CD4-positive, CD25-positive, alpha-beta regulatory T cell (primary cell): Measurements from ENCODE around the gene ELAVL1. TPM values are rescaled to one million over a fixed set of nuclear protein-coding genes. Genes with fewer than 3 reads are reported as not detected.

Experiments
- ATAC-seq, 2 donors: fragments of 150-1000 bp; cut with Tn5 transposase; one replicate each; pipeline ENCODE4 v1.10.0; 2021; ENCODE audit warnings: low read depth in 2 of 2, moderate number of reproducible peaks in 2 of 2, moderate library complexity in 1 of 2
- DNase-seq, 3 donors: peaks; one replicate each; pipeline versions ENCODE4 v3.0.0 to v3.0.0-alpha.2; 2012 to 2022; ENCODE audit warnings: mixed read lengths in 1 of 3
- H3K27ac ChIP-seq: one replicate; pipeline ENCODE4 v1.7.0; 2013; ENCODE audit warnings: mild to moderate bottlenecking, low read length; ENCODE audit not compliant: insufficient read depth, poor library complexity, severe bottlenecking
- H3K27me3 ChIP-seq: one replicate; pipeline ENCODE4 v1.7.0; 2013; ENCODE audit warnings: low read length; ENCODE audit not compliant: control insufficient read depth, insufficient read depth
- H3K36me3 ChIP-seq: one replicate; pipeline ENCODE4 v1.7.0; 2013; ENCODE audit warnings: mild to moderate bottlenecking, low read length, moderate library complexity; ENCODE audit not compliant: control insufficient read depth, insufficient read depth
- H3K4me1 ChIP-seq: 2 replicates; pipeline ENCODE4 v1.7.0; 2013; ENCODE audit warnings: mild to moderate bottlenecking, low read length; ENCODE audit not compliant: insufficient read depth, control insufficient read depth, poor library complexity, severe bottlenecking
- H3K4me3 ChIP-seq: one replicate; pipeline ENCODE4 v1.7.0; 2013; ENCODE audit warnings: low read depth, mild to moderate bottlenecking, low read length, moderate library complexity
- H3K9me3 ChIP-seq, 2 experiments: 1 replicate in 1 of 2; 2 replicates in 1 of 2; pipeline ENCODE4 v1.7.0; 2013; ENCODE audit warnings: low read length in 2 of 2, mild to moderate bottlenecking in 1 of 2, moderate library complexity in 1 of 2; ENCODE audit not compliant: control insufficient read depth in 2 of 2
- H3K27ac Mint-ChIP-seq, 3 donors: one replicate each; pipeline ENCODE4 v1.8.0; 2020 to 2022; ENCODE audit warnings: mild to moderate bottlenecking in 3 of 3, mixed read lengths in 3 of 3, moderate library complexity in 2 of 3
- H3K27me3 Mint-ChIP-seq: one replicate; pipeline ENCODE4 v1.8.0; 2022; ENCODE audit warnings: mild to moderate bottlenecking, mixed read lengths
- H3K36me3 Mint-ChIP-seq: one replicate; pipeline ENCODE4 v1.8.0; 2020; ENCODE audit warnings: mixed read lengths
- H3K4me1 Mint-ChIP-seq, 4 donors: one replicate each; pipeline ENCODE4 v1.8.0; 2020 to 2022; ENCODE audit warnings: mixed read lengths in 4 of 4, mild to moderate bottlenecking in 1 of 4
- H3K4me3 Mint-ChIP-seq, 4 donors: one replicate each; pipeline ENCODE4 v1.8.0; 2020 to 2022; ENCODE audit warnings: mild to moderate bottlenecking in 4 of 4, mixed read lengths in 4 of 4, moderate library complexity in 3 of 4
- H3K9me3 Mint-ChIP-seq, 7 donors: one replicate each; pipeline ENCODE4 v1.8.0; 2020 to 2022; ENCODE audit warnings: mixed read lengths in 7 of 7, mild to moderate bottlenecking in 3 of 7, moderate library complexity in 2 of 7
- polyA plus RNA-seq, 4 donors: library from polyadenylated mRNA; unstranded; fragments of 300-500 nt; fragmentation: Illumina TruSeq; gene quantifications; one replicate each; pipeline ENCODE4 v1.2.3, GENCODE V29; 2021
- total RNA-seq: library from RNA; stranded (reverse); gene quantifications from one replicate; pipeline ENCODE4 v1.2.3, GENCODE V29; 2022

The ELAVL1 gene
- total and polyA plus RNA-seq, 5 donors from 2014 or later = 39.6 to 52.0 (median 48.0) TPM

GRCh38 chr19:7981661-7982060 is 23.8 kb downstream of the ELAVL1 start:
- Mint-ChIP-seq H3K36me3 (peaks cover 10% of the 10 kb centered on the region), H3K4me3 (no peak overlapping the region), H3K4me1 (peaks cover 0 to 4% (median 3%) of the 10 kb centered on the region in 4 donors), H3K27ac (no peak overlapping the region), H3K27me3 (no peaks in the 10 kb centered on the region), H3K9me3 (peaks cover 0 to 1% (median 0%) of the 10 kb centered on the region in 7 donors)
- no peaks in the 10 kb centered on the region for H3K9me3 ChIP-seq
- H3K27ac ChIP-seq = no peak overlapping the region
- ATAC-seq (no peak), DNase-seq (no peak)
- no peak overlapping the region for H3K4me3 ChIP-seq
- no peaks in the 10 kb centered on the region for H3K4me1 ChIP-seq
- H3K27me3 ChIP-seq = no peaks in the 10 kb centered on the region
- peaks cover 77% of the 10 kb centered on the region for H3K36me3 ChIP-seq

DNA sequence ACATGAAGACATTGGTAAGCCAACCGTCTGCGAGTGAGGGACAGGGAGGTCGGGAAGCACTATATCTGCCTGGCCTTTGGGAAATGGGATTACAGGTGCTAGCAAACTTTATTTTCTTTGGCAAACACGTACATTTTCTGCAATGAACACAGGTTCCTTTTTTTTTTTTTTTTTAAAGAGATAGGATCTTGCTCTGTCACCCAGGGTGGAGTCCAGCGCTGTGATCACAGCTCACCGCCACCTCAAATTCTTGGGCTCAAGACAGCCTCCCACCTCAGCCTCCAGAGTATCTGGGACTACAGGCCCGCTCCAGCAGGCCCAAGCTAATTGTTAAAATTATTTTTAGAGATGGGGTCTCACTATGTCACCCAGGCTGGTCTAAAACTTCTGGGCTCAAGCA is 24.2 kb downstream of the ELAVL1 start:
- Mint-ChIP-seq H3K36me3 (peaks cover 5% of the 10 kb centered on the region), H3K4me3 (no peak overlapping the region), H3K27me3 (no peaks in the 10 kb centered on the region), H3K9me3 (peaks cover 0 to 1% (median 0%) of the 10 kb centered on the region in 7 donors), H3K27ac (no peak overlapping the region), H3K4me1 (peaks cover 0 to 3% (median 2%) of the 10 kb centered on the region in 4 donors)
- Histone ChIP-seq H3K4me1 (no peaks in the 10 kb centered on the region), H3K27me3 (no peaks in the 10 kb centered on the region), H3K9me3 (no peaks in the 10 kb centered on the region), H3K4me3 (no peak overlapping the region), H3K36me3 (peaks cover 76% of the 10 kb centered on the region), H3K27ac (no peak overlapping the region)
- ATAC-seq (no peak), DNase-seq (no peak)

DNA sequence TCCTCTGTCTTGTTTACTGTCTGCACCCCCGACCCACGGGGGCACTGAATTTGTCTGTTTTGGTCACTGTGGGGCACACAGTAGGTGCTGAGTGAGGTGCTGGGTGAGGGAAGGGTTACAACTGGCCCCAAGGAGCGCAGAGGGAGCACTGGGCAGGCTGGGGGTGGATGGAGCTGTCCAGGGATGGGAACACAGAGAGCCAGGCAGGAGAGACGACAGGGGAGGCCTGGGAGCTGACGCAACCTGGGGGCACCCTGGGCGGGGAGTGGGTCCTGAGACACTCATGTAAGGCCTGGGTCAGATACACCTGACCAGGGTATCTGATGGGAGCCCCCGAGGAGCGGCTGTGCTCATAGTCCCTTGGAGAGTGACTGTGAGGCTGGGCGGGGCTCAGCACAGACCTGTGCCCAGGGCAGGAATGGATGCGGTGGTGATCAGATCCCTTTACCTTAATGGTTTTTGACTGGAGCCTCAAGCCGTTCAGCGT is 24.8 kb downstream of the ELAVL1 start:
- Histone ChIP-seq H3K36me3 (peaks cover 71% of the 10 kb centered on the region), H3K4me1 (no peaks in the 10 kb centered on the region), H3K4me3 (no peak overlapping the region), H3K27ac (no peak overlapping the region), H3K27me3 (no peaks in the 10 kb centered on the region), H3K9me3 (no peaks in the 10 kb centered on the region)
- H3K4me1 Mint-ChIP-seq = peaks cover 0 to 3% (median 1%) of the 10 kb centered on the region in 4 donors
- peaks cover 0 to 1% (median 0%) of the 10 kb centered on the region in 7 donors for H3K9me3 Mint-ChIP-seq
- no peak overlapping the region for H3K4me3 Mint-ChIP-seq
- H3K27me3 Mint-ChIP-seq = no peaks in the 10 kb centered on the region
- peaks cover 5% of the 10 kb centered on the region for H3K36me3 Mint-ChIP-seq
- no peak for DNase-seq
- ATAC-seq = no peak
- peak overlapping the region in 1 of 3 donors; percentile 51 for H3K27ac Mint-ChIP-seq

- H3K27ac ChIP-seq = no peak overlapping the region
- no peaks in the 10 kb centered on the region for H3K9me3 ChIP-seq
- Mint-ChIP-seq H3K4me1 (peaks cover 0 to 3% (median 1%) of the 10 kb centered on the region in 4 donors), H3K27ac (no peak overlapping the region), H3K27me3 (no peaks in the 10 kb centered on the region), H3K36me3 (peaks cover 5% of the 10 kb centered on the region), H3K9me3 (peaks cover 0 to 1% (median 0%) of the 10 kb centered on the region in 7 donors), H3K4me3 (no peak overlapping the region)
- no peak overlapping the region for H3K4me3 ChIP-seq
- H3K4me1 ChIP-seq = no peaks in the 10 kb centered on the region
- ATAC-seq (no peak), DNase-seq (no peak)
- peaks cover 68% of the 10 kb centered on the region for H3K36me3 ChIP-seq
- H3K27me3 ChIP-seq = no peaks in the 10 kb centered on the region
Measured at GRCh38 chr19:7980168-7980567, 25.3 kb downstream of the ELAVL1 start.

DNA sequence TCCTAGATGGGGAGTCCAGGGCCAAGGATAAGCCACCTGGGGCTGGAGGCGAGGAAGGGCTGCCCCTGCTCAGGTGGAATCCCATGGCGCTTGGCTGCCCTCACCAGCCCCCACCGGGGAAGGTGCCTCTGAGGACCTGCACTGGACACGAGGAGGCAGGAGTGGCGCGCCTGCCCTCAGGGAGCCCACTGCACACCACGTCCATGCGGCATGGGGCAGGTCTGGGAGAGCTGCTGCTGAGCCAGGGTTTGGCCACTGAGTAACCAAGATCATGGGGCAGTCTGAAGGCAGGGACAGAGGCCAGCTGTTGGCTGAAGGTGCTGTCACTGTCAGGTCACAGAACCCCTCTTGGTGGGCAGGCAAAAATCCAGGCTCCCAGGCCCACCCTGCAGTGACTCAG is 25.9 kb downstream of the ELAVL1 start:
- Histone ChIP-seq H3K27ac (no peak overlapping the region), H3K4me3 (no peak overlapping the region), H3K27me3 (no peaks in the 10 kb centered on the region), H3K36me3 (peaks cover 72% of the 10 kb centered on the region), H3K9me3 (no peaks in the 10 kb centered on the region), H3K4me1 (no peaks in the 10 kb centered on the region)
- Mint-ChIP-seq H3K27me3 (no peaks in the 10 kb centered on the region), H3K4me3 (no peak overlapping the region), H3K27ac (no peak overlapping the region), H3K9me3 (peaks cover 0 to 1% (median 0%) of the 10 kb centered on the region in 7 donors), H3K4me1 (peaks cover 0 to 3% (median 1%) of the 10 kb centered on the region in 4 donors), H3K36me3 (peaks cover 5% of the 10 kb centered on the region)
- ATAC-seq (no peak), DNase-seq (no peak)

DNA sequence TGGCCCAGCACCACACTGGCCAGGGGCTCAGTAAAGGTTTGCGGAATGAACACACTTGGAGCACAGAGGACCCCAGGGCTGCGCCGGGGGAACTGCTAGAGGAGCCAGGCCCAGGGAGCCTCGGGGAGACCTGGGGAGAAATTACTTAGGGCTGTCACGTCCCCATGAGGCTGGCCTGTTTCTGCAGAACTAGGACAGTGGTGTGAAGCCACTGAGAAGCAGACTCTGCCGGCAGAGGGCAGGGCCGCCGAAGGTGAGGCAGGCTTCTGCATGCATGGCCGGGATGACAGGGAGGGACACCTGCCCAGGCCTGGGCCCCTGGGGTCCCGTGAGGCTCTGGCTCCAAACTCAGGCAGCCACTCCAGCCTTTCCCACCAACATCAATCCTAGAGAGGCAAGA is 26.4 kb downstream of the ELAVL1 start:
- no peak overlapping the region for H3K4me3 Mint-ChIP-seq
- H3K9me3 Mint-ChIP-seq = peaks cover 0 to 1% (median 0%) of the 10 kb centered on the region in 7 donors
- Histone ChIP-seq H3K36me3 (peaks cover 72% of the 10 kb centered on the region), H3K27ac (no peak overlapping the region), H3K27me3 (no peaks in the 10 kb centered on the region), H3K4me3 (no peak overlapping the region), H3K9me3 (no peaks in the 10 kb centered on the region), H3K4me1 (no peaks in the 10 kb centered on the region)
- no peak overlapping the region for H3K27ac Mint-ChIP-seq
- no peak for ATAC-seq
- H3K4me1 Mint-ChIP-seq = peaks cover 0 to 2% (median under 1%) of the 10 kb centered on the region in 4 donors
- peaks cover 9% of the 10 kb centered on the region for H3K36me3 Mint-ChIP-seq
- no peaks in the 10 kb centered on the region for H3K27me3 Mint-ChIP-seq
- no peak for DNase-seq

GRCh38 chr19:7978179-7978825 is 27.1 kb downstream of the ELAVL1 start:
- Histone ChIP-seq H3K9me3 (no peaks in the 10 kb centered on the region), H3K4me3 (no peak overlapping the region), H3K36me3 (peaks cover 70% of the 10 kb centered on the region), H3K27me3 (no peaks in the 10 kb centered on the region), H3K4me1 (no peaks in the 10 kb centered on the region), H3K27ac (no peak overlapping the region)
- peaks cover 0 to 1% (median 0%) of the 10 kb centered on the region in 7 donors for H3K9me3 Mint-ChIP-seq
- DNase-seq (no peak), ATAC-seq (no peak)
- H3K4me1 Mint-ChIP-seq = peaks cover 0 to 2% (median 0%) of the 10 kb centered on the region in 4 donors
- no peaks in the 10 kb centered on the region for H3K27me3 Mint-ChIP-seq
- H3K36me3 Mint-ChIP-seq = peaks cover 16% of the 10 kb centered on the region
- no peak overlapping the region for H3K27ac Mint-ChIP-seq
- no peak overlapping the region for H3K4me3 Mint-ChIP-seq

- H3K36me3 ChIP-seq = peaks cover 64% of the 10 kb centered on the region
Measured at GRCh38 chr19:7977723-7978040, 27.8 kb downstream of the ELAVL1 start.

More at GRCh38 chr19:7977723-7978040, 27.8 kb downstream of the ELAVL1 start:
- ATAC-seq (no peak), DNase-seq (no peak)
- no peaks in the 10 kb centered on the region for H3K4me1 ChIP-seq
- H3K27me3 ChIP-seq = no peaks in the 10 kb centered on the region
- H3K9me3 ChIP-seq = no peaks in the 10 kb centered on the region
- peaks cover 0 to 1% (median 0%) of the 10 kb centered on the region in 7 donors for H3K9me3 Mint-ChIP-seq
- H3K27ac Mint-ChIP-seq = no peak overlapping the region
- no peak overlapping the region for H3K4me3 ChIP-seq
- no peak overlapping the region for H3K4me3 Mint-ChIP-seq
- H3K4me1 Mint-ChIP-seq = peaks cover 0 to 2% (median 0%) of the 10 kb centered on the region in 4 donors
- H3K27ac ChIP-seq = no peak overlapping the region
- no peaks in the 10 kb centered on the region for H3K27me3 Mint-ChIP-seq
- peaks cover 16% of the 10 kb centered on the region for H3K36me3 Mint-ChIP-seq
